GM19395 (cell line): Measurements from ENCODE around the gene ANKS6.

Source experiments
- ATAC-seq: cut with Tn5 transposase; IDR thresholded peaks from one replicate; pipeline ENCODE4 v1.9.1; 2021; ENCODE audit warnings: mild to moderate bottlenecking, moderate library complexity; ENCODE audit not compliant: unreplicated experiment

Gene ANKS6

DNA sequence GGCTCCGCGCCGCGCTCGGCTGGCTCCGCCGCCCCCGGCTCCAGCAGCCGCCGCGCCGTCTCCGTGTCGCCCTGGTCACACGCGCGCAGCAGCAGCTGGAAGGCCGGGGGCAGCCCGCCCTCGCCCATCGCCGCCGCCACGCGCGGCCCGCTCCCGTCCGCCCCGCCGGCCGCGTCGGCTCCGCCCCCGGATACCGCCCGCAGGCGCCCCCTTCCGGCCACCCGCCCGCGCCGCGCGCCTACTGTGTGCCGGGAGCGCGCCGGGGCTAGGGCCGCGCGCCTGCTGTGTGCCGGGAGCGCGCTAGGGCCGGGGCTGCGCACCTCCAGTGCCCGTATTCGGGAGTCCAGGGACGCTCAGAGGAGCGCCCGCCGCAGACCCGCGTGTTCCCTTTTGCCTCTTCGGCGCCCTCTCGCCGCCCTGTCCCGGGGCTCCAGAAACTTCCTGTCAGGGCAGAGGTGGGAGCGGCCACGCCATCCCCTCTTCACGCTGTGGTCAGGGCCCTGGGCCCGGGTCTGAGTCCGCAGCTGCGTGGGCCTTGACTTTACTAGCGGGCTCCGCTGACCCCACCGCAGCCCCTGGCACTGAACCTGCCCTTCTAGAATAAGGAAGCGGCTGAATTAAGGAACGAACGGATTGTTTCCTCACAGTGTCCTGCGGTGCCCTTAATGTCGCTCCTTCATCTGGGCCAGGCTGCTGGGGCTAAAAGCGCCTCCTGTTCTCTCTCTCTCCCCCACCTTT lies at the start of gene ANKS6:
Gene ANKS6 (minus strand): TSS at position 192 of the 738 bp plus-strand sequence. CDS start 64 bp downstream, at position 128.
- ATAC-seq, result peak; percentile 88

DNA sequence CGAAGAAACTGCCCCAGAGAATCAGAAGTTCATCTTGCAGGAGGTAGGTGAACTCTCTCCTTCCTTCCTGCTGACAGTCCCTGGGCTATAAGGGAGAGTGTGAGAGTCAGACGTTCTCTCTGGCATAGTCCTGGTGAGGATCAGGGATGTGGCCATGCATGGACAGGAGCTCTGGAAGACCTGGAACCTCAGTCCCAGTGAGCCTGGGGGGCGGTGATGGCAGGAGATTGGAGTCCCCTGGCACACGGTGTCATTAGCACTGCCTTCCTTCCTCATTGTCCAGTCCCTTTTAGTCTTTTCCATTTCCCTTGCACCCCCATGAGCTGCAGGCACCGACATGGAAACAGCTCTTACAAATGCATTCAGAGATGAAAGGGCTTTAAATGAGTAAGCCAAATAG lies 49.7 kb upstream of the ANKS6 start:
- no peak for ATAC-seq

DNA sequence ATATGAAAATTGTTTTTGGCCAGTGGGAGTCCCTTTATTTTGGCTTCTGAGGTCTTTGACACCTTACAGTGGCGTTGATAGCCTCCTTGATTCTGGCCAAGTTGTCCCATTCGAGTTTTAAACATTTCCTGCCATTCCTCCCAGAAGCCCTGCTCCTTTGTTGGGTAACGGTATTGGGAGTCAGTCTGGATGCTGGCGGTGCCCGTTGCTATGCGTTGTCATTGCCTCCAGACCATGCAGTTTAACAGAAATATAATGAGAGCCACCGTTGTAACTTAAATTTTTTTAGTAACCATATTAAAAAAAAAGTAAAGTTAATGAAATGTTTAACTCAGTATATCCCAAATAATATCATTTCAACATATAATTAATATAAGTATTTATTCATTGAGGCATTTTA lies 46.2 kb upstream of the ANKS6 start:
- ATAC-seq, result no peak

DNA sequence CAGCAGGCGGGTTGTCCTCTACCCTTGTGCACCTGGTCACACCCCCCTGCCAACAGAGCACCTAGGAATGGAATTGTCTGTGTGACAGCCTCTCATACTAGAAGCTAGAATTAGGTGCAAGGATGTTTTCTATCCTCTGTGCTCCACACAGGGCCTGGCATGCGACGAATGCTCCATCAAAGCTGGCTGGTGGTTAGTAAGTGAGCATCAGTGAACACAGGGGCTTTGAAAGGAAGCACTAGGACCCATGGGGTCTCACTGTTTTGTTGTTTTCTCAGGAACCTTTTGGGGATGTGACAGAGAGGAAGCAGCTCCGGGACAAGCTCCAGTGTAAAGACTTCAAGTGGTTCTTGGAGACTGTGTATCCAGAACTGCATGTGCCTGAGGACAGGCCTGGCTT lies 43.4 kb upstream of the ANKS6 start:
- ATAC-seq, result no peak

DNA sequence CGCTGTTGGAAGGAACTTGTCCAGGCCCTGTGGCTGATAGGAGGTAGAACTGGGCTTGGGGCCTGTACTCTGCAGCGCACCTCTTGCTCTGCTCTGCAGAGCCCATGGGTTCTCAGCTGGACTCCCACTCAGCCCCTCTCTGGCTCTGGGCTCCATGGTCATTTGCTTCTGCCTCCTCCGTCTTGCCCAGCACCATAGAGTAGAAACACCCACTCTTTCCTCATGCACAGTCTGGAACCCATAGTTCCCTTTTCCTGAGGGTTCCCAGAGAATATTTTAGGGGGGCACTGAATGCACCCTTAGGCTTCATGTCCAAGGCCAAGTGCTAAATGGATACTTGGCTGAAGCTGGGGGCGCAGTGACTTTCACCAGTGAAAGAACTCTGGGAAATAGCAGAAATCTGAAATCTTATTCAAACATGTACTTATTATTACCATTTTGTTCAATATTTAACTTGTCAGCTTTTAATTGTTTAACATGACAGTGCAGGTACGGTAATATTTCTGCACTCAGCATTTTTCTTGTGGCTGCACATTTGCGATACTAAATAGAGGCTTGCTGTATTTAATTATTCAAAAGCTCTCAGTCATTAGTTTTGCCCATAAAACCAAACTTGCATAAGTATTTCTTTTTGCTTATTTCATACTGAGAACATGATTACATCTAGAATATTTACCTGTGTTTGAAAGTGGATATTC lies 42.7 kb upstream of the ANKS6 start:
- no peak for ATAC-seq

DNA sequence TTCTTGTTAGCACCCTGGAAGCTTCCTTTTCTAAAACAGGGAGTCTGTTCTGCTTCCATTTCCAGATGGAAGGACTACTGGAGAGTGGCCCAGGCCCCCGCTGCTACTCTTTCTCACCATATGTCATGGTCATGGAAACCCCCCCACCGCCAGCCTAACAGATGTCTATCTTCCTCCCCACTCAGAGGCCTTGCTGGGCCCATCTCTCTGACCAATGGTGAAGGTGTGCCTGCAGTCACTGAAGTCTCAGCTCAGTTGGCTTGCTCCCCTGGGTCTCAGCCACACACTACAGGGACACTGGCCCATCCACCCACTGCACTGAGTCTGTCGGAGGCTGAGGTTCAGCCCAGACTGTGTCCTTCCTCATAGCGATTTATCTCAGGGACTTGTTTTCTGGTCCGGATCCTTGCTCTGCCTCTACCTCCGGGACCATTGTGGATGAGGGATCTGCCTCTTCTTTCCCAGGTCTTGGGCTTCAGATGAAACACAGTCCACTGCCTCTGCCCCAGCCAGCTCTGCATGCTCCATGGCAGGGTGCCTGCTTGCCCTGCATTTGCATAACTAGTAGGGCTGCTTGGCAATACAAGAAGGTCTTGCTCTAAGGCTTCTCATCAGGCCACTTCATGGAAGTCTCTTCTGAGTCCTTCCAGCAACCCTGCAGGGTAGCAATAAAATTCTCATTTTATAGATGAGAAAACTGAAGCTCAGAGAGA lies 42.0 kb upstream of the ANKS6 start:
- no peak for ATAC-seq

DNA sequence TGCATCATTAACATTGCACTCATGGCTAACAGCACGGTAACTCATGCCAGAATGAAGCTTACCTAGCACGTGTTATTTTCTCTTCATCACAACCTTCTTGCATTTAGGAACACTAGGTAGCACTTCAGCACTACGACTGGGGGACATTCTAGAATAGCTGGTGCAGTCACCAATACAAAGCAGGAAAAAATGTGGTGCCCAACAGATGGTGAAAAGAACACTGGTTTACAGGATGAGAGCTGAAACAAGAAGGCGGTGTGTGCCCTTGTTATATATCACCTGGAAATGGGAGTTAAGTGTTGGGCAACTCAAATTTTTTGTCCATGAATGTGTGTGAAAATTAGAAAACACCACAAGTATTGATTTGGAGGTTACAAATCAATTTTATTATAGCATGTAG lies 41.2 kb upstream of the ANKS6 start:
- no peak for ATAC-seq

DNA sequence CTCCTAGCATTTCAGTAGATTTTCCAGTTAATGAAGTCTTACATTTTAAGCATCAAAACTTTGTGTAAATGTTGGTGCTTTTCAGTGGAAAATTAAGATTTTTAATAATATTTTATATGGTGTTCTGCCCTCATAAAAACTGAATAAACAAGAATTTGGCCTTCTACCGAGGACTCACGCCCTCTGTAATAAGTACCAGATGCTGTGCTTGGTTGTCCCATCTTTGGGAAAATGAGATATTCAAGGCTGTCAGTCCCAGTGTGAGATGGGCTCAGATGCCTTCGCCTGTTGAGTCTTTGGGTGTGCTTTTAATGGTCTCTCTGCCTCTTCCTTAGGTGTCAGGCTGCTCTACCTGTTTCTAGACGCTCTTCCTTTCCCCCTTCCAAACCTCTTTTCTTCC lies 39.9 kb upstream of the ANKS6 start:
- ATAC-seq, result no peak

DNA sequence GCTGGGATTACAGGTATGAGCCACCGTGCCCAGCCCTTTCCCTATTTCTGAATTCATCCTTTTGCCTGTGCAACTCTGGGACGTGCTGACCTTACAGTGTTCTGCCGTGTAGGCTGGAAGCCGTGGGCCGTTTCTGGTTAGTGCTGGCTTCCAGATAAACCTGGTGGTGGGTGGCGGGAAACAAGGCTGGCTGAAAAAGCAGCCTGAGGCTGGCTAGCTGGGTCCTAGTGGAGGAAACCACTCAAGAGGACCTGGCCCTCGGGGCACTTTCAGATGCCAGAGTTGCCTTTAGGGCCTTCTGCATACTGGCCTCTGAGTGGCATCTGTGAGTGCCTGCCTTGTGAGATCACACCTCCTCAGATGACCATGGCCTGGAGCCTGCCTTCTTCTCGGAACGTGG lies 38.0 kb upstream of the ANKS6 start:
- ATAC-seq, result no peak

DNA sequence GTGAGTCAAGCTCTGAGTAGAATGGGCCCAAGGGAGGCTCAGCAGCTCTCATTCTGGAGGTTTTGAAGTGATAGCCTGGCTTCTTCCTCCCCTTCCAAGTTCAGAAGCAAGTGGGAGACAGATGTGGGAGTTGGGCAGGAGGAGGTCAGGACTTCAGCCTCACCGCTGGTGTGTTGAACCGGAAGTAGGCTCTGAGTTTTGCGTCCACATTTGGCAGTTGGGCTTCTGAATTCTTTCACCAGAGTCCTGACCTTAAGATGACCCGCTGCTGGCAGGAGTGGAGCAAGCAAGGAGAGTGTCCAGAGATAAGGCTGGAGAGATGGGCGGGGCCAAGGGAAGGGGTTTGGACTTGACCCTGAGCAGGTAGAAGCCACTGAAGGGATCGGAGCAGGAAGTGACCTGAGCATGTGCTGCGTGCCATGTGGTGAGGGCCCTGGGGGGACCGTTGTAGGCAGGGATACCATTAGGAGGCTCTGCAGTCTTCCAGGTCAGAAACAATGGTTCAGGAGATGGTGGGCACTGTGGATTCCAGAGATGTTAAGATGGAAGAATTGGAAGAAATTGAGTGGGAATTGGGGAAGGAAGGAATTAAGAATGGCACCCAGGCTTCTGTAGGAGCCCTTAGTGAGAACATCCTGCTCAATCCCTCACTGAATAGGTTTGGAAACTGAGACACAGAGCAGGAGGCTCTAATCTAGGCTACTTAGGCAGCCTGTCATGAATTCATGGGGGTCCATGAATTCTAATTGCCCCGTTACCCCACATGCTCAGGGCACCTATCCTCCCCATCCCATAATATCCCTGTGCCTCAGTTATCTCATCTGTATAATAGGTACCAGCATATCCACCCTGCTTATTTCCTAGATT lies 37.0 kb upstream of the ANKS6 start:
- ATAC-seq, result no peak

DNA sequence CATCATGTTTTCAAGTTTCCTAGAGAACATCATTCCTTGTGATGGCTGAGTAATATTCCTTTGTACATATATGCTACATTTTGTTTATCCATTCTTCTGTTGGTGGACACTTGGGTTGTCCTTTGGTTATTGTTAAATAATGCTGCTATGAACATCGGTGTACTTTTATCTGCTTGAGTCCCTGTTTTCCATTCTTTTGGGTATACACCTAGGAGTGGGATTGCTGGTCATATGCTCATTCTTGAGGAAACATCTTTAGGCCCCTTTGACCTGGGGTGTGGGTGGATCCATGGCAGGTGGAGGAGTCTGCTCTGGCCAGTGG lies 36.4 kb upstream of the ANKS6 start:
- ATAC-seq, result no peak

DNA sequence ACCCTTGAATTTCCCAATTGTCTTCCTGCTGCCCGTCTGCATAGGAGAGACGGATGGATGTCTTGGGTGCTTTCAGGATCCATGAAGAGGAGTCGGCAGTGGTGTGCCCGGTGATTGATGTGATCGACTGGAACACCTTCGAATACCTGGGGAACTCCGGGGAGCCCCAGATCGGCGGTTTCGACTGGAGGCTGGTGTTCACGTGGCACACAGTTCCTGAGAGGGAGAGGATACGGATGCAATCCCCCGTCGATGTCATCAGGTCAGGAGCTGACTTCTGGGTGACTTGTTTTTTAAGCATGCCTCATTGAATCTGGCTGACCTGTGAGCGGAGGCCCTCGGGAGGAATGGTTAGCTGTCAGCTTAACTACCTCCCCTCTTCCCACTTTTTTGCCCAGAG lies 35.3 kb upstream of the ANKS6 start:
- ATAC-seq, result no peak

DNA sequence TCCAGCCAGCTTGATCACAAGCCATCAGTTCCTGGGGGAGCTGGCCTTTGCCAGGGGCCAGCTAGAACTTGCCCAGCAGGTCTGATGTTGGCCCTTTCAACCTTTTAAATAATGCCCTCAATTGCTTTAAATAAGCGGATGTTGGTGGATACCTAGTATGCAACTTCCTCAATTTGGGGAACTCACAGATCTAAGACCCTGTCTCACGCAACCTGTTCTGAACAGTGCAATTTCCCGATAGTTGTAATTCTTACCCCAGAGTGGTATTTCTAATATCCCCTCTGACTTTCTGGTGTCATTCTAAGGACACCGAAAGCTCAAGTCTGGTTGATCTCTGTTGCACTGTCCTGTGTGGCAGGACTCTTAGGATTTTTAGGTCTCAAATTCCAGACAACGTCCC lies 34.2 kb upstream of the ANKS6 start:
- no peak for ATAC-seq

DNA sequence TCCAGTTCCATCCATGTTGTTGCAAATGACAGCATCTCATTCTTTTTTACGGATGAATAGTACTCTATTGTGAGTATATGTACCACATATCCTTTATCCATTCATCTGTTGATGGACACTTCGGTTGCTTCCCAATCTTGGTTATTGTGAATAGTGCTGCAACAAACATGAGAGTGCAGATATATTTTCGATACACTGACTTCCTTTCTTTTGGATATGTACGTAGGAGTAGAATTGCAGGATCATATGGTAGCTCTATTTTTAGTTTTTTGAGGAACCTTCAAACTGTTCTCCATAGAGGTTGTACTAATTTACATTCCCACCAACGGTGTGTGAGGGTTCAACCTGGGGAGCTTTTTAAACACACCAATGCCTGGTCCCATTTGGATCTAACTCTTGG lies 33.4 kb upstream of the ANKS6 start:
- no peak for ATAC-seq

DNA sequence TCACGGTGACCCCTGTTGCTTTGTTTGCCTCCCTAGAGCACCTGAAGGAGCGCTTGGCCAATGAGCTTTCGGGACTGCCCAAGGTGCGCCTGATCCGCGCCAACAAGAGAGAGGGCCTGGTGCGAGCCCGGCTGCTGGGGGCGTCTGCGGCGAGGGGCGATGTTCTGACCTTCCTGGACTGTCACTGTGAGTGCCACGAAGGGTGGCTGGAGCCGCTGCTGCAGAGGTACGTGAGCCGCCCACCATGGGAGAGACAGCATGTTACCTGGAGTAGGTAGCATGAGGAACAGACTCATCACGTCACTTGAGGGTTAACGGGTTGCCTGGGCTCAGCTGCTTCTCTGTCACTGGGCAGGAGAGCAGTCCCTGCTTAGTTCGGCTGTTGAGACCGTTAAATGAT lies 30.4 kb upstream of the ANKS6 start:
- ATAC-seq, result no peak

DNA sequence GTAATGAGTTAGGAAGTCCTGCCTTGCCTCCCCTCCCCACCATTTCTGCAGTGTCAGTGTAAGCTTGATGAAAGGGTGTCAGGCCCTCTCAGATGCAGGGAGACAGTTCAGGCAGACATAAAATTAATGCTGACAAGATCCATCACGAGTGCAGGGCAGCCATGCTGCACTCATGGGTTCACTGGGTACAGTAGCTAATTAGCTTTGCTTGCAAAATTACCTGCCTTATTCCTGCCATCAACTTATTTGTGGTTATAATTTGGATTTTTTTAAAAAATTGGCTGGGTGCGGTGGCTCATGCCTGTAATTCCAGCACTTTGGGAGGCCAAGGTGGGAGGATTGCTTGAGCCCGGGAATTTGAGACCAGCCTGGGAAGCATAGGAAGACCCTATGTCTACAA lies 29.1 kb upstream of the ANKS6 start:
- ATAC-seq, result no peak

DNA sequence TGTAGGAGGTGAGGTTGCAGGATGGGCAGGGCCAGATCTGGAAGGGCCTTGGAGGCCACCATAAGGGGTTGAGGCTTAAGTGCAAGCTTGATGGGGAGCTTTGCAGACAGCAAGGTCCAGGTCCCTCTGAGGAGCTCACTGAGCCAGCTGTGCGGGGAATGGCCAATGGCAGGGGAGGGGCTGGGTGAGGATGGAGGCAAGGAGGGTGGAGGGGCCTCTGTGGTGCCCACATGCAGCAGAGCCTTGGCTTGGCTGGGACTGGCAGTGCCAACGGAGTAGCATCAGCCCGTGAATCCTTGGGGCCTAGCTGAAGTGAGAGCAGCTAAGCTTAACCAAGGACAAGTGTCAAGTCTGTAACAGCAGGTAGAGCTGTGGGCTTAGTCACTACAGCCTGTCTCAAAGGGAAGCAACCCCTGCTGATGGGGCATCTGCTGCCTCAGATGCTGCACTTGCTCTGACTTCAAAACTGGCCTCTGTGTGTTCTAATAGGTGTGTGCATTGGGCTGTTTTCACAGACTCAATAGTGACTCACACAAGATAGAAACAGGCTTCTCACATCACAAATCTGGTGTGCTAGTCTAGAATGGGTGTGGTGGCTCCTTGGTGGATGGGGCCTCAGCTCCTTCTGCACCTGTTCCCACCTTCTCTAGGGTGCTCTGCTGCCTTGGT lies 27.4 kb upstream of the ANKS6 start:
- no peak for ATAC-seq

DNA sequence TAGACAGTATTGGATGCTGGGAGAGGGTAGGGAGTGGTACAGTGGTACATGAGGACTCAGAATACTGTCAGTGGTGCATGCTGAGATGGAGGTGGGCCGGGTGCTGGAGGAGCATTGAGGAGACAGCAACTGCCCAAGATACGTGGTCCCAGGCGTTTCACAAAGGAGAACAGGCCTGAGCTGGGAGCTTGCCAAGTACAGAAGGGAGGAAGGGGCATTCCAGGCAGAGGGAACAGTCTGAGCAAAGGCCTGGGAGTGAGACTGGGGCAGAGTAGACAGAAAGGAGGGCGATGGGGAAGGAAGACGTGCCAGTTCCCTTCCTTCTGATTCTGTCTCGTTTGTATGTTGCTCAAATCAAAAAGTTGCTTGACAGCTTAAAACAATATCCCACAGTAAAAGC lies 26.3 kb upstream of the ANKS6 start:
- no peak for ATAC-seq

DNA sequence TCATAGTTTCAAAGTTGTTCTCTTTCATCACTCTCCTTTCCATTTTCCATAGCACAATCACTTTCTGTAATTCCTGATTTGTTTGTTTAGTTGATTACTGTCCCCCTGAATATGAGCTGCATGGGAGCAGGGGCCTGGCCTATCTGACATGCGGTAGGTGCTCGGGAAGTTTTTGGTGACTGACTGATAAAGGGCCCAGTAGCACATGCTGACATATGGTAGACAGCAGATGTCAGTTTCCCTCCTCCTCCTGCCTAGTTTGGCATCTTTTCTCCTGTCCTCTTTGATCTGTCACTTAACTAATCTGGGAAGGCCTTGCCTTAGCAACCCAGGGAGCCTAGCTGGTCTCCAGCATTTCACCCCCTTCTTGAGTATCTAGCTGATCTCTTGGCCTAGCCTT lies 25.5 kb upstream of the ANKS6 start:
- ATAC-seq, result no peak

DNA sequence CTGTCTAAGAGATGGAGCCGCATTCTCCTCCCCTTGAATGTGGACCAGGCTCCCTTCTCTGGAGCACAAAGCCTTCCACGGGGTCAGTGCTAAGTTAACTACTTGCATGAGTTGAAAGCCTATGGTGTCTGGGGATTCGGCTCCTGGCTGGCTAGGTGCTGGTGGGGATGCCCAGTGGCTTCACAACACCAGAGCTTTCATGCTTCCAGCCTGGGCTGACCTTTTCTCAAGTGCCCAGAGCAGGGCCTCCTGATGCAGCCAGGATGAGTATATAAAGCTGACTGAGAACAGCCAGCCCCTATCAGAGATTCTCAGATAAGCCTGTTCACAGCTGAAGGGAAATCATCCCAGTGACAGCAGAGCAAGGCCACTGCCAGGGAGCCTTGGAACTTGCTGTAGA lies 22.9 kb upstream of the ANKS6 start:
- ATAC-seq, result no peak

DNA sequence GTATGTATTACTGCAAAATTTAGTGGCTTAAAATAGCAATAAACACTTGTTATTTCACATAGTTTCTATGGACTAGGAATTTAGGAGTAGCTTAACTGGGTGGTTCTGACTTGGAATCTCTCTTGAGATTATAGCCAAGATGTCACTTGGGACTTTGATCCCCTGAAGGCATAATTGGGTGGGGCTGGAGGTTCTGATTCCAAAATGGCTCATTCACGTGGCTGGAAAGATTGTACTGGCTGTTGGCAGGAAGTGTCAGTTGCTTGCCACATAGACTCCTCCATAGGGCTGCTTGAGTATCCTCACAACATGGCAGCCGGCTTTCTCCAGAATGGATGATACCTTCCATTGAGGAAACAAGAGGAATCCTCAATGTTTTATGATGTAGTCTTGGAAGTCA lies 22.4 kb upstream of the ANKS6 start:
- no peak for ATAC-seq
